Activated naive CD4-positive, alpha-beta T cell treated with anti-CD3 and anti-CD28 coated beads, Interleukin-2, amount 50 U/mL, for 24 hours (primary cell): ENCODE results near the gene SPOCK3.

Experiments used
- H3K27ac Mint-ChIP-seq: one replicate; pipeline ENCODE4 v1.8.0; 2021; ENCODE audit warnings: mild to moderate bottlenecking, mixed read lengths
- H3K27me3 Mint-ChIP-seq: one replicate; pipeline ENCODE4 v1.8.0; 2021; ENCODE audit warnings: mixed read lengths
- H3K36me3 Mint-ChIP-seq: one replicate; pipeline ENCODE4 v1.8.0; 2021; ENCODE audit warnings: mixed read lengths
- H3K4me1 Mint-ChIP-seq: one replicate; pipeline ENCODE4 v1.8.0; 2021; ENCODE audit warnings: mixed read lengths
- H3K4me3 Mint-ChIP-seq: one replicate; pipeline ENCODE4 v1.8.0; 2021; ENCODE audit warnings: mild to moderate bottlenecking, mixed read lengths
- H3K9me3 Mint-ChIP-seq: one replicate; pipeline ENCODE4 v1.8.0; 2021; ENCODE audit warnings: mixed read lengths

Gene SPOCK3

GRCh38 chr4:167031534-167032156 is 202.6 kb downstream of the SPOCK3 start:
- H3K4me3 Mint-ChIP-seq = no peak overlapping the region
- no peak overlapping the region for H3K27ac Mint-ChIP-seq
- H3K27me3 Mint-ChIP-seq = no peaks in the 10 kb centered on the region
- peaks cover 5% of the 10 kb centered on the region for H3K9me3 Mint-ChIP-seq
- no peaks in the 10 kb centered on the region for H3K36me3 Mint-ChIP-seq
- H3K4me1 Mint-ChIP-seq = no peaks in the 10 kb centered on the region

DNA sequence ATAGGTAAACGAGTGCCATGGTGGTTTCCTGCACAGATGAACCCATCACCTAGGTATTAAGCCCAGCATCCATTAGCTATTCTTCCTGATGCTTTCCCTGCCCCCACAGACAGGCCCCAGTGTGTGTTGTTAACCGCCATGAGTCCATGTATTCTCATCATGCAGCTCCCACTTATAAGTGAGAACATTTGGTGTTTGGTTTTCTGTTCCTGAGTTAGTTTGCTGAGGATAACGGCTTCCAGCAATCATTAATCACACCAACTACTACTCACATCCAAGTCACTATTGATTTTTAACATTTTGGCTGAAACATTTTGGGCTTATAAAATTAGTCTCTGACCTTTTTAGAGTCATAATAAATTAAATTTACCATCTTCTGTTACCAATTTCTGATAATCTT is 205.3 kb downstream of the SPOCK3 start:
- H3K27ac Mint-ChIP-seq = no peak overlapping the region

GRCh38 chr4:167025670-167026069 is 208.6 kb downstream of the SPOCK3 start:
- H3K27ac Mint-ChIP-seq = no peak overlapping the region
- no peaks in the 10 kb centered on the region for H3K4me1 Mint-ChIP-seq
- no peaks in the 10 kb centered on the region for H3K36me3 Mint-ChIP-seq
- no peak overlapping the region for H3K4me3 Mint-ChIP-seq
- no peaks in the 10 kb centered on the region for H3K9me3 Mint-ChIP-seq
- H3K27me3 Mint-ChIP-seq = no peaks in the 10 kb centered on the region

More for the DNA sequence above, 205.3 kb downstream of the SPOCK3 start:
- no peaks in the 10 kb centered on the region for H3K27me3 Mint-ChIP-seq
- H3K4me3 Mint-ChIP-seq = no peak overlapping the region
- H3K9me3 Mint-ChIP-seq = no peaks in the 10 kb centered on the region
- H3K4me1 Mint-ChIP-seq = no peaks in the 10 kb centered on the region
- H3K36me3 Mint-ChIP-seq = no peaks in the 10 kb centered on the region

DNA sequence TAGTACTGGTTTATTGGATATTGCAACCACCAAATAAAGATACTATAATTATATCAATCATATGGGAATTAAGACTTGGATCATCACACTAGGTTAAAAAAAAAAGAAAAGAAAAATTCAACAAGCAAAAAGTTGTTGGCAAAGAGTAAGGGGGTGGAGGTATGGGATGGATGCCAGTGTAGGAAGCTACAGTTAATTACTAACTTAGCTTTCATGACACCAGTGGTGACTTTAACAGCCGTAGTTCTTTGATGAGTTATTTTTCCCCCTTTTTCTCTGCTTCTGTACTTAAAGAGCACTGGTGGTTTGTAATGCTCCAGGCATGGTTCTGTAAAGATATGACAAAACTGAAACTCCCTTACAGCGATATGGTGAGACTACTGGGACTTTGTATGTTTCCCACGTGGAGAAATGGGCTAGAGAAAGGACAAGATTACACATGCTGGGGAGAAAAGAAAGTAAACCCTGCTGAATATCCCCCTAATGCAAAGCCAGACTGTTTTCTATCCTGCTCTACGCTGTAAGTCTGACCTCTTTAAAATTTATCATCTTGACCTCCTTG is 210.8 kb downstream of the SPOCK3 start:
- Mint-ChIP-seq H3K36me3 (no peaks in the 10 kb centered on the region), H3K27me3 (peaks cover 1% of the 10 kb centered on the region), H3K4me3 (no peak overlapping the region), H3K9me3 (no peaks in the 10 kb centered on the region), H3K4me1 (no peaks in the 10 kb centered on the region), H3K27ac (no peak overlapping the region)

GRCh38 chr4:167021545-167022155 is 212.6 kb downstream of the SPOCK3 start:
- H3K4me1 Mint-ChIP-seq = no peaks in the 10 kb centered on the region
- H3K4me3 Mint-ChIP-seq = no peak overlapping the region
- H3K27me3 Mint-ChIP-seq = peaks cover 1% of the 10 kb centered on the region
- H3K27ac Mint-ChIP-seq = no peak overlapping the region
- H3K36me3 Mint-ChIP-seq = no peaks in the 10 kb centered on the region
- H3K9me3 Mint-ChIP-seq = no peaks in the 10 kb centered on the region

- H3K4me1 Mint-ChIP-seq = no peaks in the 10 kb centered on the region
- H3K27me3 Mint-ChIP-seq = peaks cover 1% of the 10 kb centered on the region
- no peaks in the 10 kb centered on the region for H3K36me3 Mint-ChIP-seq
- no peak overlapping the region for H3K27ac Mint-ChIP-seq
- H3K9me3 Mint-ChIP-seq = no peaks in the 10 kb centered on the region
- H3K4me3 Mint-ChIP-seq = no peak overlapping the region
These were observed 213.9 kb downstream of the SPOCK3 start for GRCh38 chr4:167020410-167020809.

DNA sequence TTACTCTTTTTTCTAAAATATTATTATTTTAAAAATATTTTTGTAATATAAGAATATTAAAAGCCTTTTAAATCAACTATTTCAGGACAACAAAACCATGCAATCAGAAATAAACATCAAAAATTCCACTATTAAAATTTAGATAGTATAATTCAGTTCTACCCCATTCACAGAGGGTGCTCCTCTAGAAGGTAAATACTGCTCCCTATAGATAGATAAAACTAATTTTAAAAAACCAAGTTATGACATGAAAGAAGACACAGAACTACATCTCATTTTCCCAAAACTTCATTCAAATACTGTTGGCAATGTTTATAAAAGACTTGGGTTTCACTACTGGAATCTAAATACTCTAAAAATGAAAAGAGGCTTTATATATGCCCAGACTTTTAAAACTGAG is 219.3 kb downstream of the SPOCK3 start:
- no peaks in the 10 kb centered on the region for H3K36me3 Mint-ChIP-seq
- H3K4me1 Mint-ChIP-seq = no peaks in the 10 kb centered on the region
- H3K27ac Mint-ChIP-seq = no peak overlapping the region
- H3K4me3 Mint-ChIP-seq = no peak overlapping the region
- peaks cover 1% of the 10 kb centered on the region for H3K27me3 Mint-ChIP-seq
- no peaks in the 10 kb centered on the region for H3K9me3 Mint-ChIP-seq

- H3K27ac Mint-ChIP-seq = no peak overlapping the region
- no peaks in the 10 kb centered on the region for H3K27me3 Mint-ChIP-seq
- no peaks in the 10 kb centered on the region for H3K4me1 Mint-ChIP-seq
- no peaks in the 10 kb centered on the region for H3K36me3 Mint-ChIP-seq
- H3K9me3 Mint-ChIP-seq = no peaks in the 10 kb centered on the region
- no peak overlapping the region for H3K4me3 Mint-ChIP-seq
These were observed 231.0 kb downstream of the SPOCK3 start for GRCh38 chr4:167003326-167003725.

DNA sequence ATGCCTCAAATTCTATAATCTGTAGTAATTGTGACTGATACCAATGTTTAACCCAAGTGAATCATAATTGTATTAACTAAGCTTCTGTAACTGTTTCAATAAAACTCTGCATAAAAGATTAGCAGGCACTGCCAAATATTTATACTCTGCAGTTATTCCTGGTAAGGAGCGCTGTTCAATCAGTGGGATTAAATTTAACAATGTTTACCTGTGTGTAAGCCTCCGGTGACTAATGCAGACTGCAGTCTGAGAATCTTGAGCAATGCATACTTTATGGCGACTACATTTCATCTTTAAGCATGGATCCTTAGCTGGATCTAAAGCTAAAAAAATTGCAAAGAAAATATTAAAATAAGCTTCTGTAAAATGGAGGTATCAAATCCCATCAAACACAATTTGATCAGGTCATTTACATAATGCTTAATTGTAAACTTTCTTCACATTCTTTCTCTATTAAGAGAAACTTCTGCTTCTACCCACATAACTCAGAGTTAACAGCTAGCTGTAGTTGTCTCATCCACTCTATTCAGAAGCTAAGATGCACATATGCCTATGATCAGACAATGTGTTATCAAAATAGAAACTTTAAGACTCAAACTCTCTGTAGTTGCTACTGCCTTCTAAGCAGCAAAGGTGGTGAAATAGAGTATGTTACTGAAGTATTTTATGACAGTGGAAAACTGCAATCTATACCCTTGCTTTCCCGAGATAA is 234.0 kb downstream of the SPOCK3 start:
- no peaks in the 10 kb centered on the region for H3K36me3 Mint-ChIP-seq
- H3K4me1 Mint-ChIP-seq = no peaks in the 10 kb centered on the region
- H3K27me3 Mint-ChIP-seq = no peaks in the 10 kb centered on the region
- H3K9me3 Mint-ChIP-seq = no peaks in the 10 kb centered on the region
- H3K27ac Mint-ChIP-seq = no peak overlapping the region
- no peak overlapping the region for H3K4me3 Mint-ChIP-seq

- no peak overlapping the region for H3K4me3 Mint-ChIP-seq
- H3K27me3 Mint-ChIP-seq = no peaks in the 10 kb centered on the region
- no peaks in the 10 kb centered on the region for H3K36me3 Mint-ChIP-seq
- H3K27ac Mint-ChIP-seq = no peak overlapping the region
- no peaks in the 10 kb centered on the region for H3K9me3 Mint-ChIP-seq
- no peaks in the 10 kb centered on the region for H3K4me1 Mint-ChIP-seq
These were observed 238.1 kb downstream of the SPOCK3 start for GRCh38 chr4:166996216-166996615.

DNA sequence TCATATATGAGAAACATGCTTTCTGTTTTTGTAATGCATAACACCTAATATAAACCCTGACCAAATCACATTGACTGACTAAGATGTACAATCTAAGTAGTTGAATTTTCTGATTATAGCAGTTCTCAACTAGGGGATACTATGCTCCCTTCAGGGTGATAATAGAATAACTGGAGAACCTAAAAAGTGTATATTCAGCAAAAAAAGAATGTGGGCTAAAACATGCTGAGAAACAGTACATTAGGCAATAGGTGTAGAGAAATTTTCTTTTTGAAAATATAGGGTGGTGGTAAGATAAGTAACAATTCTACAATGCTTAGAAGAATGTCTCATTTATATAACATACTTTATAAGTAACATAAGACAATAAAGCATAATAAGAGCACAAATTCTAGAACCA is 239.6 kb downstream of the SPOCK3 start:
- Mint-ChIP-seq H3K36me3 (no peaks in the 10 kb centered on the region), H3K27ac (no peak overlapping the region), H3K27me3 (no peaks in the 10 kb centered on the region), H3K4me1 (no peaks in the 10 kb centered on the region), H3K4me3 (no peak overlapping the region), H3K9me3 (no peaks in the 10 kb centered on the region)

DNA sequence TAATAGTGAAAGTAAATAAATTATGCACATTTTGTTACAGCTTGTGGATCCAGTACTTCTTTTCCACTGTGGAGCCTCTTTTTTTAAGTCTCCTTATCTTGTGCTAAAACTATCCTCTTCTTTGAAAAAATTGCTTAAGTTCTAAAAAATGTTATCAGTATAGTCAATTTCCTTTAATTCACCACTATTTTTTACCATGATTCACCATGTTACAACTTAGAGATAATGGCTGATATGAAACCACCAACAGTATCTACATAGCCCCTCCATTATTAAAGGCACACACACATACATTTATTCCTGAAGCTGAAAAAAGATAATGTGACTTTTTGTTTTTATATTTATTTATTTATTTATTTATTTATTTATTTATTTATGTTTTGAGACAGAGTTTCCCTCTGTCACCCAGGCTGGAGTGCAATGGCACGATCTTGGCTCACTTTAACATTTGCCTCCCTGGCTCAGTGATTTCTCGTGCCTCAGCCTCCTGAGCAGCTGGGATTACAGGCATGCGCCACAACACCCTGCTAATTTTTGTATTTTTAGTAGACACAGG is 243.2 kb downstream of the SPOCK3 start:
- Mint-ChIP-seq H3K4me1 (no peaks in the 10 kb centered on the region), H3K4me3 (no peak overlapping the region), H3K9me3 (no peaks in the 10 kb centered on the region), H3K27me3 (no peaks in the 10 kb centered on the region), H3K27ac (no peak overlapping the region), H3K36me3 (no peaks in the 10 kb centered on the region)

GRCh38 chr4:166989886-166990285 is 244.4 kb downstream of the SPOCK3 start:
- no peaks in the 10 kb centered on the region for H3K9me3 Mint-ChIP-seq
- no peaks in the 10 kb centered on the region for H3K36me3 Mint-ChIP-seq
- no peaks in the 10 kb centered on the region for H3K27me3 Mint-ChIP-seq
- no peak overlapping the region for H3K4me3 Mint-ChIP-seq
- H3K27ac Mint-ChIP-seq = no peak overlapping the region
- H3K4me1 Mint-ChIP-seq = no peaks in the 10 kb centered on the region

DNA sequence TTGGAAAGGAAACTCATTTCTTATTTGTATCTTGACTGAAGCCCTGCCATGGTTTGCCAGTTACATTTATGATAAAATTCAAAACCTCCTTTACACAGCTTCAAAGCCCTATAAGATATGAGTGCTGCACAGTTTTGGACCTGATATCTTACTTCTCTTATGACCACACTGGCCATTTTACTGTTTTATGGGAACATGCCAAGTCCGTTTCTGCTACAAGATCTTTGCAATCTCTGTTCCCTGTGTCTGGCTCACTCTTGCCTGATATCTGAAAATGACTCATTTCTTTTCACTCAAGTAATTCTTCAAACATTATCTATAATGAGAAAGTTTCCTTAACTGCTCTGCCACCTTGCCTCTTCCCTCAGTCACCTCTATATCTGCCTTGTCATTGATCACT is 247.3 kb downstream of the SPOCK3 start:
- no peak overlapping the region for H3K27ac Mint-ChIP-seq
- H3K9me3 Mint-ChIP-seq = no peaks in the 10 kb centered on the region
- H3K4me1 Mint-ChIP-seq = no peaks in the 10 kb centered on the region

GRCh38 chr4:166981847-166982246 is 252.4 kb downstream of the SPOCK3 start:
- Mint-ChIP-seq H3K36me3 (no peaks in the 10 kb centered on the region), H3K4me3 (no peak overlapping the region), H3K9me3 (no peaks in the 10 kb centered on the region), H3K27ac (no peak overlapping the region), H3K4me1 (no peaks in the 10 kb centered on the region), H3K27me3 (no peaks in the 10 kb centered on the region)

More for the DNA sequence above, 247.3 kb downstream of the SPOCK3 start:
- no peak overlapping the region for H3K4me3 Mint-ChIP-seq
- no peaks in the 10 kb centered on the region for H3K36me3 Mint-ChIP-seq
- no peaks in the 10 kb centered on the region for H3K27me3 Mint-ChIP-seq

DNA sequence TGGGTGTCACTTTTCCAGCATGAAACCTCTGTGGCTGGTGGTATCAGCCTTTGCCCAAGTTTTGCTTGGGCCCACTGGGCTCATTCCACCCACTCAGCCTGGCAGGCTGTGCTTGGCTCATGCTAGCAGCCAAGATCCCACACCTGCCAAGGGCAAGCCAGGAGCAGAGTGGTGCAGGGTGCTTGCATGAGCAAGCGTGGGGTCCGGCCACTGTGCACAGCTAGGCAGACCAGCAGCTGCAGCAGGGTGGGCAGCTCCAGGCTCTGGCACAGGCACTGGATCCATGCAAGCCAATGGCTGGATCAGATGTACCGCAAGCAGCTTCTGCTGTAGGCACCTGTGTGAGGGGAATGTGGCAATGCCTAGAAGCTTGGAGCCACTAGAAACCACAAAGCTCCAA is 253.9 kb downstream of the SPOCK3 start:
- Mint-ChIP-seq H3K27me3 (no peaks in the 10 kb centered on the region), H3K27ac (no peak overlapping the region), H3K4me3 (no peak overlapping the region), H3K36me3 (no peaks in the 10 kb centered on the region), H3K9me3 (no peaks in the 10 kb centered on the region), H3K4me1 (no peaks in the 10 kb centered on the region)
